ENCODE data around the gene CLIP4. TPM values are rescaled to one million over a fixed set of nuclear protein-coding genes. Genes with fewer than 3 reads are reported as not detected.
A peak's percentile ranks its signal among the peaks of the same experiment; 100 is the strongest.

CLIP4 gene
- total and polyA plus RNA-seq, 10 donors, result 4.1 to 68.8 (median 28.2) TPM

- Histone ChIP-seq H3K9me3 (no peaks in the 10 kb centered on the region), H3K4me1 (peaks cover 0 to 6% (median 0%) of the 10 kb centered on the region in 6 donors), H3K4me3 (no peak overlapping the region), H3K27ac (no peak overlapping the region), H3K27me3 (replicated peaks in 1 of 7) (peaks cover 0 to 38% (median 0%) of the 10 kb centered on the region in 7 donors), H3K36me3 (no peaks in the 10 kb centered on the region)
- TF ChIP-seq CTCF (IDR thresholded peaks at IDR 0.05 in 8 of 11, conservative IDR thresholded peaks at IDR 0.05 in 3 of 11) (no peak), POLR2AphosphoS5 (IDR thresholded peaks at IDR 0.05) (no peak), POLR2A (IDR thresholded peaks at IDR 0.05) (no peak)
- 61 to 75% (median 64%) methylated on average over 7 of the region's 7 CpGs for WGBS, 5 donors
- DNase-seq, result peak; percentile 21
- intact Hi-C loops (cut with DNase I; ENCODE audit: low total_unique reads), result no loop called here
These were observed 108.9 kb downstream of the CLIP4 start for GRCh38 chr2:29223851-29224692.

GRCh38 chr2:29224693-29225551 lies 109.7 kb downstream of the CLIP4 start:
- peak; percentile 42 for DNase-seq
- Histone ChIP-seq H3K27ac (no peak overlapping the region), H3K4me3 (no peak overlapping the region)

GRCh38 chr2:29225814-29226213 lies 110.6 kb downstream of the CLIP4 start:
- no peak for TF ChIP-seq CTCF (IDR thresholded peaks at IDR 0.05 in 8 of 11, conservative IDR thresholded peaks at IDR 0.05 in 3 of 11)
- TF ChIP-seq POLR2AphosphoS5 (IDR thresholded peaks at IDR 0.05), result no peak
- no peak for TF ChIP-seq POLR2A (IDR thresholded peaks at IDR 0.05)
- Histone ChIP-seq H3K9me3 (no peaks in the 10 kb centered on the region), H3K27ac (no peak overlapping the region), H3K36me3 (no peaks in the 10 kb centered on the region), H3K4me1 (peaks cover 0 to 6% (median 0%) of the 10 kb centered on the region in 6 donors), H3K4me3 (no peak overlapping the region), H3K27me3 (replicated peaks in 1 of 7) (peaks cover 0 to 47% (median 0%) of the 10 kb centered on the region in 7 donors)
- WGBS, 5 donors, result 72 to 85% (median 82%) methylated on average over 8 of the region's 8 CpGs
- intact Hi-C loops (cut with DNase I; ENCODE audit: low total_unique reads), result no loop called here
- peak; percentile 16 for DNase-seq

More at GRCh38 chr2:29224693-29225551, 109.7 kb downstream of the CLIP4 start:
- H3K36me3 ChIP-seq, result no peaks in the 10 kb centered on the region
- H3K27me3 ChIP-seq (replicated peaks in 1 of 7), result peaks cover 0 to 46% (median 0%) of the 10 kb centered on the region in 7 donors
- no peaks in the 10 kb centered on the region for H3K9me3 ChIP-seq
- TF ChIP-seq POLR2A (IDR thresholded peaks at IDR 0.05), result no peak
- no peak for TF ChIP-seq POLR2AphosphoS5 (IDR thresholded peaks at IDR 0.05)
- TF ChIP-seq CTCF (IDR thresholded peaks at IDR 0.05 in 8 of 11, conservative IDR thresholded peaks at IDR 0.05 in 3 of 11), result no peak
- intact Hi-C loops (cut with DNase I; ENCODE audit: low total_unique reads), result no loop called here
- H3K4me1 ChIP-seq, result peaks cover 0 to 6% (median 0%) of the 10 kb centered on the region in 6 donors
- WGBS, 5 donors, result 79 to 85% (median 82%) methylated on average over 15 to 17 of the region's 17 CpGs
